Measurements from ENCODE around the gene CCNQ. TPM values are rescaled to one million over a fixed set of nuclear protein-coding genes. Genes with fewer than 3 reads are reported as not detected.

The CCNQ gene
- total and polyA plus RNA-seq, 2 donors from 2014 or later = 14.6 to 35.4 TPM

DNA sequence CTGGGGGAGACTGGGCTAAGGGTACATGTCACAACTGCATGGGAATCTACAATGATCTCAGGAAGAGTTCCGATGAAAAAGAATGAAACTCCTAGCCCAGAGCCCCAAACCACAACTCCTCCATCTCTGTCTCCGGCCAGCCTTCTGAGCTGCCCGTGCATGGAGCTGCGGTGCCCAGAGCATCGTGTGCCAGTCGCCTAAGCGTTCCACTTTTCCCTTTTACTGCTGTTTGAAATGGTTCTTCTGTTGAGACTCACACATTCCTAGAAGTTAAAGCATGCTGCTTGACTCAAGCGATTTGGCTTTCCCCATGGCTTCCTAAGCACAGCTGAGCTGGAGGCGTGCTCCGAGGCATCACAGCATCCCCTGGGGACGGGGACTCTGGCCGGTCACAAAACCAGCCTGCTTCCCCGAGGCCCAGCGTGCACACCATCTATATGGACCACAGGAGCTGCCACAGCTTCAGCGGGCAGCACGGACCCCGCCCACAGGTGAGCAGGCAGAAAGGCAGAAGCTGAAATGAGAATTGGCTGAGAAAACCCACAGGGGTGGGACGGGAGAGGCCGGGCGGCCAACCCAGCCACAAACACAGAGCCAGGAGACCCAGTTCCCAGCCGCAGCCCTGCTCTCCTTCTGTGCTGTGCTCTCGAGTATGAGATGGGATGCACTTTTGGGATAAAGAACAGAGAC is 5.0 kb downstream of the CCNQ start:
- intact Hi-C loops (cut with DNase I) = no loop called here
- Histone ChIP-seq H3K9ac (ENCODE audit: low read length in 3 of 3) (no peak overlapping the region), H3K36me3 (ENCODE audit: control insufficient read depth in 2 of 3, insufficient read depth in 3 of 3, low read length in 3 of 3) (peaks cover 0 to 6% (median 3%) of the 10 kb centered on the region in 3 donors), H3K27ac (ENCODE audit: low read depth in 2 of 2, low read length in 2 of 2) (no peak overlapping the region), H3K27me3 (ENCODE audit: control insufficient read depth, insufficient read depth, low read length) (no peaks in the 10 kb centered on the region), H3K4me3 (ENCODE audit: low read length in 3 of 3) (no peak overlapping the region), H3K4me1 (ENCODE audit: control insufficient read depth in 2 of 3, insufficient read depth in 2 of 3, low read depth in 1 of 3, low read length in 3 of 3) (peaks cover 0 to 2% (median 0%) of the 10 kb centered on the region in 3 donors), H3K9me3 (ENCODE audit: control insufficient read depth in 2 of 3, insufficient read depth in 1 of 3, low read length in 3 of 3) (no peaks in the 10 kb centered on the region)
- TF ChIP-seq CTCF (IDR thresholded peaks at IDR 0.05; ENCODE audit: borderline replicate concordance, extremely low read depth, insufficient read depth) = no peak
- DNase-seq (no peak), FAIRE-seq (no peak)

GRCh38 chrX:153592966-153593688 is 5.8 kb downstream of the CCNQ start:
- DNase-seq (peak in 1 of 5 donors; percentile 68), FAIRE-seq (no peak)
- no peak overlapping the region for H3K9ac ChIP-seq (ENCODE audit: low read length in 3 of 3)
- TF ChIP-seq CTCF (IDR thresholded peaks at IDR 0.05; ENCODE audit: borderline replicate concordance, extremely low read depth, insufficient read depth) = no peak
- H3K9me3 ChIP-seq (ENCODE audit: control insufficient read depth in 2 of 3, insufficient read depth in 1 of 3, low read length in 3 of 3) = no peaks in the 10 kb centered on the region
- no peak overlapping the region for H3K4me3 ChIP-seq (ENCODE audit: low read length in 3 of 3)
- no peak overlapping the region for H3K27ac ChIP-seq (ENCODE audit: low read depth in 2 of 2, low read length in 2 of 2)
- intact Hi-C loops (cut with DNase I) = no loop called here
- peaks cover 0 to 6% (median 3%) of the 10 kb centered on the region in 3 donors for H3K36me3 ChIP-seq (ENCODE audit: control insufficient read depth in 2 of 3, insufficient read depth in 3 of 3, low read length in 3 of 3)
- H3K4me1 ChIP-seq (ENCODE audit: control insufficient read depth in 2 of 3, insufficient read depth in 2 of 3, low read depth in 1 of 3, low read length in 3 of 3) = peaks cover 0 to 2% (median 0%) of the 10 kb centered on the region in 3 donors
- H3K27me3 ChIP-seq (ENCODE audit: control insufficient read depth, insufficient read depth, low read length) = no peaks in the 10 kb centered on the region

- H3K36me3 ChIP-seq (ENCODE audit: control insufficient read depth in 2 of 3, insufficient read depth in 3 of 3, low read length in 3 of 3) = peaks cover 0 to 11% (median 3%) of the 10 kb centered on the region in 3 donors
- FAIRE-seq = no peak
Observed at GRCh38 chrX:153592091-153592833, 6.7 kb downstream of the CCNQ start.

More at GRCh38 chrX:153592091-153592833, 6.7 kb downstream of the CCNQ start:
- H3K27me3 ChIP-seq (ENCODE audit: control insufficient read depth, insufficient read depth, low read length) = no peaks in the 10 kb centered on the region
- TF ChIP-seq CTCF (IDR thresholded peaks at IDR 0.05; ENCODE audit: borderline replicate concordance, extremely low read depth, insufficient read depth) = no peak
- peak in 1 of 5 donors; percentile 59 for DNase-seq
- no peak overlapping the region for H3K4me3 ChIP-seq (ENCODE audit: low read length in 3 of 3)
- no peak overlapping the region for H3K27ac ChIP-seq (ENCODE audit: low read depth in 2 of 2, low read length in 2 of 2)
- intact Hi-C loops (cut with DNase I) = no loop called here
- no peaks in the 10 kb centered on the region for H3K9me3 ChIP-seq (ENCODE audit: control insufficient read depth in 2 of 3, insufficient read depth in 1 of 3, low read length in 3 of 3)
- no peaks in the 10 kb centered on the region for H3K4me1 ChIP-seq (ENCODE audit: control insufficient read depth in 2 of 3, insufficient read depth in 2 of 3, low read depth in 1 of 3, low read length in 3 of 3)
- no peak overlapping the region for H3K9ac ChIP-seq (ENCODE audit: low read length in 3 of 3)
